Lung (tissue), 12 donors: ENCODE measurements around the gene PIP5K1B. TPM values are rescaled to one million over a fixed set of nuclear protein-coding genes. Genes with fewer than 3 reads are reported as not detected.

ENCODE experiments used
- ATAC-seq: fragments of 200-7000 bp; cut with Tn5 transposase; one replicate; pipeline ENCODE4 v1.9.1; 2020; ENCODE audit warnings: moderate number of reproducible peaks; ENCODE audit not compliant: insufficient read depth, low FRiP score
- DNase-seq, 3 donors: peaks; one replicate each; pipeline ENCODE4 v3.0.0-alpha.2; 2013 to 2017
- H3K27ac ChIP-seq, 2 donors: one replicate each; pipeline ENCODE4 v1.5.1; 2013; ENCODE audit warnings: mild to moderate bottlenecking in 2 of 2, moderate library complexity in 2 of 2, control low read depth in 1 of 2, inconsistent platforms in 1 of 2, low read depth in 1 of 2, low read length in 1 of 2
- H3K27me3 ChIP-seq, 3 donors: one replicate each; pipeline ENCODE4 v1.5.1; 2013; ENCODE audit warnings: low read length in 2 of 3; ENCODE audit not compliant: control insufficient read depth in 3 of 3, insufficient read depth in 3 of 3
- H3K36me3 ChIP-seq, 4 donors: one replicate each; pipeline ENCODE4 v1.5.1; 2013; ENCODE audit warnings: low read length in 4 of 4, mild to moderate bottlenecking in 1 of 4, moderate library complexity in 1 of 4; ENCODE audit not compliant: control insufficient read depth in 4 of 4, insufficient read depth in 4 of 4
- H3K4me1 ChIP-seq, 5 donors: one replicate each; pipeline ENCODE4 v1.5.1; 2013; ENCODE audit warnings: low read length in 5 of 5, mild to moderate bottlenecking in 2 of 5, moderate library complexity in 1 of 5; ENCODE audit not compliant: control insufficient read depth in 5 of 5, insufficient read depth in 5 of 5
- H3K4me3 ChIP-seq: one replicate; pipeline ENCODE4 v1.5.1; 2013; ENCODE audit warnings: mild to moderate bottlenecking, control low read depth, moderate library complexity
- H3K9ac ChIP-seq, 2 donors: one replicate each; pipeline ENCODE4 v1.5.1; 2013; ENCODE audit warnings: low read length in 2 of 2, control low read depth in 1 of 2; ENCODE audit not compliant: insufficient read depth in 1 of 2
- H3K9me3 ChIP-seq, 4 donors: one replicate each; pipeline ENCODE4 v1.5.1; 2013; ENCODE audit warnings: low read length in 3 of 4, mild to moderate bottlenecking in 1 of 4, moderate library complexity in 1 of 4; ENCODE audit not compliant: control insufficient read depth in 4 of 4, insufficient read depth in 3 of 4
- WGBS, 2 donors: extraction: QIAGEN DNeasy Blood & Tissue Kit; methylation state at CpG; one replicate each; pipeline ENCODE4 v1.1.7; 2013; 5-methylcytosine and 5-hydroxymethylcytosine counted together
- polyA plus RNA-seq, 2 donors: library from polyadenylated mRNA; stranded (reverse); fragments of 200-250 nt; gene quantifications; one replicate each; pipeline ENCODE4 v1.2.1, GENCODE V29; 2013
- total RNA-seq, 2 donors: library from RNA; depleted of rRNA in 1 of 2; stranded (reverse); fragments of >200 nt in 1 of 2; gene quantifications; one replicate each; pipeline ENCODE4 v1.2.1, GENCODE V29; 2014 to 2021
- TF ChIP-seq, protein P1 (sequence below): IDR thresholded peaks from 2 replicates; pipeline ENCODE4 v1.5.1; 2012; ENCODE audit warnings: mild to moderate bottlenecking; ENCODE audit errors: control extremely low read depth, extremely low read depth
- donor health status: control.
- donor health status: control.
- donor health status: Bipolar disorder and iron deficiency.
- donor health status: healthy.
- donor health status: DM: yes; HTN: yes; CAD: no.

PIP5K1B gene
- total and polyA plus RNA-seq, 4 donors: 6.6 to 28.2 (median 15.6) TPM

DNA sequence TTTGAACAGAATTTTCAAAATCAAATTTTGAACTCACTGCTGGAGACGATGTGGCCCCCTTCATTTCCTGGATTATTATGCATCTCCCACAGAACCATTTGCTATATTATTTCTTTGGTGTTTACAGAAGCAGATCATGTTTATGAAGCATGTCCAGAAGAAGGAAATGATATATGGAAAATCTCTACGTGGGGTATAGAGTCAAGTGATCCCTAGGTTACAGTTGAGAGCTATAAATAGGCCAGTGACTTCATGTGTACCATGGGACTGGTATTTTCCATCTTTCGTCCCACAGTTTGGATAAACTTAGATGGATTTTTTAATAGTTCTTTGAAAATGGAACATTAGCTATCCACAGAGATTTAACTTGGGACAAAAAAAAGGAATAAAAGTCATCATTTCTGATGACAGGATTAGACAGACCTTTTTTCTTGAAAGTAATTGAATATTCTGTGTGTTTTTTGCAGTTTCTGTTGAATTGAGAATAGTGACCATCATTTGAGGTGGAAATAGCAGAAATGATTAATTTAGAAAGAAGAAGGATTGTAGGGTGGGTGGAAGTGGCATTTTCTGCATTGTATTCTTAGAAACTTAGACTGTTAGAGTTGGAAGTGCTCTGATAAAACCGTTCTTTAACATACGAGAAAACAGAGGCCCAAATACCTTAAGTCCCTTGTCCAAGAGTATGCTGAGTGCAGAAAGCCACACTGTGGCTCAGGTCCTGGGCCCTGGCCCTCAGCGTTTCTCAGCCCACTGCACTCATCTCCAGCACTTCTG, 136.4 kb downstream of the PIP5K1B start:
- no peak for ATAC-seq

DNA sequence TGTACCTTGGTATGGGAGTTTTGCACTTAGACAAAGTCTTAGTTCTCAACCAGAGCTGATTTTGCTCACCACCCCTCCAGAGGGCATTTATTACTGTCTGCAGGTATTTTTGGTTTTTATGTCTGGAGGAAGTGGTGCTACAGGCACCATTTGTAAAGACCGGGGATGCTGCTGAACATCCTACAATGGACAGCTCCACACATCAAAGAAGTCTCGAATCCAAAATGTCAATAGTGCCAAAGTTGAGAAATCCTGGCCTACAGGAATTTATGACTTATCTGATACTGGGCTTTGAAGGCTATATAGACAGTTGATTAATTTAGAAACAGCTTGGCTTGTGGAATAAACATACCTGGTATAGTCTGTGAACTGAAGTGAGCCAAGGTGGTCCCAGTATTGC, 137.5 kb downstream of the PIP5K1B start:
- Histone ChIP-seq H3K9me3 (no peaks in the 10 kb centered on the region), H3K27ac (no peak overlapping the region), H3K27me3 (no peaks in the 10 kb centered on the region), H3K4me1 (peaks cover 0 to 10% (median 0%) of the 10 kb centered on the region in 5 donors), H3K4me3 (no peak overlapping the region), H3K36me3 (no peaks in the 10 kb centered on the region), H3K9ac (no peak overlapping the region)
- TF ChIP-seq, protein P1, sequence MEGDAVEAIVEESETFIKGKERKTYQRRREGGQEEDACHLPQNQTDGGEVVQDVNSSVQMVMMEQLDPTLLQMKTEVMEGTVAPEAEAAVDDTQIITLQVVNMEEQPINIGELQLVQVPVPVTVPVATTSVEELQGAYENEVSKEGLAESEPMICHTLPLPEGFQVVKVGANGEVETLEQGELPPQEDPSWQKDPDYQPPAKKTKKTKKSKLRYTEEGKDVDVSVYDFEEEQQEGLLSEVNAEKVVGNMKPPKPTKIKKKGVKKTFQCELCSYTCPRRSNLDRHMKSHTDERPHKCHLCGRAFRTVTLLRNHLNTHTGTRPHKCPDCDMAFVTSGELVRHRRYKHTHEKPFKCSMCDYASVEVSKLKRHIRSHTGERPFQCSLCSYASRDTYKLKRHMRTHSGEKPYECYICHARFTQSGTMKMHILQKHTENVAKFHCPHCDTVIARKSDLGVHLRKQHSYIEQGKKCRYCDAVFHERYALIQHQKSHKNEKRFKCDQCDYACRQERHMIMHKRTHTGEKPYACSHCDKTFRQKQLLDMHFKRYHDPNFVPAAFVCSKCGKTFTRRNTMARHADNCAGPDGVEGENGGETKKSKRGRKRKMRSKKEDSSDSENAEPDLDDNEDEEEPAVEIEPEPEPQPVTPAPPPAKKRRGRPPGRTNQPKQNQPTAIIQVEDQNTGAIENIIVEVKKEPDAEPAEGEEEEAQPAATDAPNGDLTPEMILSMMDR: no peak
- 86 to 91% methylated on average over 2 of the region's 2 CpGs for WGBS, 2 donors
- ATAC-seq: no peak
- no peak for DNase-seq

More for the DNA sequence above, 136.4 kb downstream of the PIP5K1B start:
- Histone ChIP-seq H3K27me3 (no peaks in the 10 kb centered on the region), H3K27ac (peak overlapping the region in 1 of 2 donors; percentile 34), H3K4me1 (peaks cover 0 to 14% (median 0%) of the 10 kb centered on the region in 5 donors), H3K36me3 (no peaks in the 10 kb centered on the region), H3K9me3 (no peaks in the 10 kb centered on the region), H3K9ac (no peak overlapping the region), H3K4me3 (no peak overlapping the region)
- TF ChIP-seq, protein P1: no peak
- WGBS, 2 donors: 68% methylated on average over 6 of the region's 6 CpGs
- peak in 1 of 3 donors; percentile 37 for DNase-seq

DNA sequence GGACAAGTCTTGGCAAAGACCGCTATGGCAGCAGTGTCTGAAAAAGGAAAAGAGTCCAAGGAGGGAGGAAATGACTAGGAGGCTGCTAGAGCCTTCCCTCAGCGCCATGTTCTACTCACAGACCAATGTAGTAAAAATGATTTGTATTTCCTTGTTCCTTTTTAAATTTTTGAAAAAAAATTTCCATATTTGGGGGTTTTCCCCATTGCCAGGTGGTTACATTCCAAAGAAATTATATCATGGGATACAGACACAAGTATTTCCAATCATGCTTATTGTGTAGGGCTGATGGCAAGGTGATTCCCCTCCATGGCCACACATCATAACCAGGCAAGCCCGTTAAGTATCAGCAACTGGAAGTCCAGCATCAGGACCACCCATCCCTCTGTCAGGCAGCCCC, 138.2 kb downstream of the PIP5K1B start:
- Histone ChIP-seq H3K4me3 (no peak overlapping the region), H3K36me3 (no peaks in the 10 kb centered on the region), H3K4me1 (peaks cover 0 to 10% (median 0%) of the 10 kb centered on the region in 5 donors), H3K27me3 (no peaks in the 10 kb centered on the region), H3K27ac (no peak overlapping the region), H3K9ac (no peak overlapping the region), H3K9me3 (no peaks in the 10 kb centered on the region)
- DNase-seq (no peak), ATAC-seq (no peak)
- TF ChIP-seq, protein P1: no peak
- 61 to 83% methylated on average over 3 of the region's 3 CpGs for WGBS, 2 donors
